ENCODE data around the gene PLN. TPM values are rescaled to one million over a fixed set of nuclear protein-coding genes. Genes with fewer than 3 reads are reported as not detected.

PLN gene
- total RNA-seq, 2 donors from 2014 or later = 13.3 to 23.5 TPM

DNA sequence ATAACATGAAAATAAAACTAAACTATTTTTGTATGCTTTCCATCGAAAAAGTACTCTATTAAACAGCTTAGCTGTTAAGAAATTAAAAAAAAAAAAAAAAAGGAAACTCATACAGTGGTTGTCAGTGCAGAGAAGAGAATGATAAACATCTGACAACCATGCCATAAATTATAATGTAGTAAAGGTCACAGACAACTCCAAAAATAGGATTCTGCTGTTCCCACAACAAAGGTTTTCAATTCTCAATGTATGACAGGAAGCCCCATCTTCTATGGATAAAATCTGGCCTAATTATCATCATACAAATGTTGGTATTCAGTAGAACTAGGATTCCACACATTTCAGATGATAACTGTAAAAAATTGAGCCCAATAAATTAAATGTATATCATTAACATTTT lies 5.0 kb downstream of the PLN start:
- WGBS = 44% methylated on average over 1 of the region's 1 CpG
- H3K27me3 ChIP-seq (replicated peaks; ENCODE audit: insufficient read depth) = no peaks in the 10 kb centered on the region
- no peak for TF ChIP-seq POLR2AphosphoS5 (IDR thresholded peaks at IDR 0.05)
- TF ChIP-seq, protein P1, sequence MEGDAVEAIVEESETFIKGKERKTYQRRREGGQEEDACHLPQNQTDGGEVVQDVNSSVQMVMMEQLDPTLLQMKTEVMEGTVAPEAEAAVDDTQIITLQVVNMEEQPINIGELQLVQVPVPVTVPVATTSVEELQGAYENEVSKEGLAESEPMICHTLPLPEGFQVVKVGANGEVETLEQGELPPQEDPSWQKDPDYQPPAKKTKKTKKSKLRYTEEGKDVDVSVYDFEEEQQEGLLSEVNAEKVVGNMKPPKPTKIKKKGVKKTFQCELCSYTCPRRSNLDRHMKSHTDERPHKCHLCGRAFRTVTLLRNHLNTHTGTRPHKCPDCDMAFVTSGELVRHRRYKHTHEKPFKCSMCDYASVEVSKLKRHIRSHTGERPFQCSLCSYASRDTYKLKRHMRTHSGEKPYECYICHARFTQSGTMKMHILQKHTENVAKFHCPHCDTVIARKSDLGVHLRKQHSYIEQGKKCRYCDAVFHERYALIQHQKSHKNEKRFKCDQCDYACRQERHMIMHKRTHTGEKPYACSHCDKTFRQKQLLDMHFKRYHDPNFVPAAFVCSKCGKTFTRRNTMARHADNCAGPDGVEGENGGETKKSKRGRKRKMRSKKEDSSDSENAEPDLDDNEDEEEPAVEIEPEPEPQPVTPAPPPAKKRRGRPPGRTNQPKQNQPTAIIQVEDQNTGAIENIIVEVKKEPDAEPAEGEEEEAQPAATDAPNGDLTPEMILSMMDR (IDR thresholded peaks at IDR 0.05) = no peak
- TF ChIP-seq POLR2A (IDR thresholded peaks at IDR 0.05) = no peak
- H3K9me3 ChIP-seq = no peaks in the 10 kb centered on the region
- intact Hi-C loops (cut with DNase I) = loop anchor here (5.0 to 10.0 kb wide), 2 partner anchors 41 to 268 kb away; no protein-coding TSS in a partner anchor
- H3K27ac ChIP-seq = no peak overlapping the region
- no peak for DNase-seq (ENCODE audit: low spot score)
- no peak overlapping the region for H3K4me3 ChIP-seq
- no peaks in the 10 kb centered on the region for H3K4me1 ChIP-seq (replicated peaks)
- H3K36me3 ChIP-seq = no peaks in the 10 kb centered on the region

DNA sequence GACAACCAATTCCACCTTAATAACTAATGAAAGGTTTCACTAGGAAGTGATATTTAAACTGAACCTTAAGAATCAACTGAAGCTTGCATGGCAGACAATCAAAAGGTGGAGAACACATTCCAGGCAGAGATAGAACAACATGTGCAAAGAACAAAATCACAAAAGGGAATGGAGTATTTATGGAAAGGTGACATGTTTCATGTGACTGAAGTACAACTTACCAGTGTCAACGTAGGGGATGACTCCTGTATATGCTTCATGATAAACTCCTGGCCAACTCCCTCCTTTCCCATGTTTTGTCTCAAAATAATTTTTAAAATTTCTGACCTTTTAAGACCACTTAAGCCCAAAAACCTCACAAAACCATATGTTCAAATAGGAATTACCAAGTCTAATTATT lies 6.6 kb downstream of the PLN start:
- WGBS = 64% methylated on average over 1 of the region's 1 CpG
- Histone ChIP-seq H3K27ac (no peak overlapping the region), H3K27me3 (replicated peaks; ENCODE audit: insufficient read depth) (no peaks in the 10 kb centered on the region), H3K36me3 (no peaks in the 10 kb centered on the region), H3K4me3 (no peak overlapping the region), H3K9me3 (no peaks in the 10 kb centered on the region), H3K4me1 (replicated peaks) (no peaks in the 10 kb centered on the region)
- intact Hi-C loops (cut with DNase I) = loop anchor here (5.0 to 10.0 kb wide), 2 partner anchors 42 to 270 kb away; no protein-coding TSS in a partner anchor
- TF ChIP-seq, protein P1 (IDR thresholded peaks at IDR 0.05) = no peak
- no peak for TF ChIP-seq POLR2A (IDR thresholded peaks at IDR 0.05)
- TF ChIP-seq POLR2AphosphoS5 (IDR thresholded peaks at IDR 0.05) = no peak
- DNase-seq (ENCODE audit: low spot score) = no peak

DNA sequence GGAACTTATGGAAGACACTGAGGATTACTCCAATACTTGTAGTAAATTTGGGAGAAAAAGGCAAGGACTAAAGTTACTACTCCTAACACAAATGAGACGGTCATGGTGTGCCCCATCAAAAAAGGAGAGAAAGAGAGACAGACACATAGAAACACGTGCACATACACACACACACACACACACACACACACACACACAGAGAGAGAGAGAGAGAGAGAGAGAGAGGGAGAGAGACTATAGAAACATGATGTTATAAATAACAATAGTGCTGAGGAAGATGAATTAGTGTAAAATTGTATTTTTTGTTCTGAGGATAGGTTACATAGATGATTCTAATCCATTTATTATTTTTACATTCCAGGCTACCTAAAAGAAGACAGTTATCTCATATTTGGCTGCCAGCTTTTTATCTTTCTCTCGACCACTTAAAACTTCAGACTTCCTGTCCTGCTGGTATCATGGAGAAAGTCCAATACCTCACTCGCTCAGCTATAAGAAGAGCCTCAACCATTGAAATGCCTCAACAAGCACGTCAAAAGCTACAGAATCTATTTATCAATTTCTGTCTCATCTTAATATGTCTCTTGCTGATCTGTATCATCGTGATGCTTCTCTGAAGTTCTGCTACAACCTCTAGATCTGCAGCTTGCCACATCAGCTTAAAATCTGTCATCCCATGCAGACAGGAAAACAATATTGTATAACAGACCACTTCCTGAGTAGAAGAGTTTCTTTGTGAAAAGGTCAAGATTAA lies 10.5 kb downstream of the PLN start:
- Histone ChIP-seq H3K9me3 (no peaks in the 10 kb centered on the region), H3K36me3 (no peaks in the 10 kb centered on the region), H3K4me1 (replicated peaks) (no peaks in the 10 kb centered on the region), H3K4me3 (no peak overlapping the region), H3K27ac (no peak overlapping the region), H3K27me3 (replicated peaks; ENCODE audit: insufficient read depth) (no peaks in the 10 kb centered on the region)
- TF ChIP-seq POLR2AphosphoS5 (IDR thresholded peaks at IDR 0.05) (no peak), POLR2A (IDR thresholded peaks at IDR 0.05) (no peak)
- TF ChIP-seq, protein P1 (IDR thresholded peaks at IDR 0.05) = no peak
- DNase-seq (ENCODE audit: low spot score) = no peak
- WGBS = 71% methylated on average over 6 of the region's 6 CpGs
- intact Hi-C loops (cut with DNase I) = loop anchor here (10.0 kb wide), 1 partner anchor 274 kb away; no protein-coding TSS in a partner anchor

DNA sequence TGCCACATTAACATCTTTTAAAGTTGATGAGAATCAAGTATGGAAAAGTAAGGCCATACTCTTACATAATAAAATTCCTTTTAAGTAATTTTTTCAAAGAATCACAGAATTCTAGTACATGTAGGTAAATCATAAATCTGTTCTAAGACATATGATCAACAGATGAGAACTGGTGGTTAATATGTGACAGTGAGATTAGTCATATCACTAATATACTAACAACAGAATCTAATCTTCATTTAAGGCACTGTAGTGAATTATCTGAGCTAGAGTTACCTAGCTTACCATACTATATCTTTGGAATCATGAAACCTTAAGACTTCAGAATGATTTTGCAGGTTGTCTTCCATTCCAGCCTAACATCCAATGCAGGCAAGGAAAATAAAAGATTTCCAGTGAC lies 11.6 kb downstream of the PLN start:
- Histone ChIP-seq H3K4me1 (replicated peaks) (no peaks in the 10 kb centered on the region), H3K4me3 (no peak overlapping the region), H3K27me3 (replicated peaks; ENCODE audit: insufficient read depth) (no peaks in the 10 kb centered on the region), H3K9me3 (no peaks in the 10 kb centered on the region), H3K36me3 (no peaks in the 10 kb centered on the region), H3K27ac (no peak overlapping the region)
- no peak for DNase-seq (ENCODE audit: low spot score)
- intact Hi-C loops (cut with DNase I) = loop anchor here (10.0 kb wide), 1 partner anchor 275 kb away; no protein-coding TSS in a partner anchor
- TF ChIP-seq POLR2A (IDR thresholded peaks at IDR 0.05) (no peak), POLR2AphosphoS5 (IDR thresholded peaks at IDR 0.05) (no peak)
- TF ChIP-seq, protein P1 (IDR thresholded peaks at IDR 0.05) = no peak

DNA sequence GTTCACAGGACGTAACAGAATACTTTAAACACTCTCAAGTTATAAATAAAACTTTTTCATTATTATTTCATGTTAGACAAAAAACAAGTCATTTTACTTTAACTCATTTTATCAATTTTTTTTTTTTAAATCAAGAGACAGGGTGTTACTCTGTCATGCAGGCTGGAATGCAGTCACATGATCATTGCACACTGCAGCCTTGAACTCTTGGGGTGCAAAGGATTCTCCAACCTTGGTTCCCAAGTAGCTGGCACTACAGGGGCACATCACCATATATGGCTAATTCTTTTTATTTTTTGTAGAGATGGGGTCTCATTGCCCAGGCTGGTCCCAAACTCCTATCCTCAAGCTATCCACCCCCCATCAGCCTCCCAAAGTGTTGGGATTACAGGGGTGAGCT lies 14.2 kb downstream of the PLN start:
- no peaks in the 10 kb centered on the region for H3K9me3 ChIP-seq
- no peaks in the 10 kb centered on the region for H3K36me3 ChIP-seq
- H3K27me3 ChIP-seq (replicated peaks; ENCODE audit: insufficient read depth) = no peaks in the 10 kb centered on the region
- no peaks in the 10 kb centered on the region for H3K4me1 ChIP-seq (replicated peaks)
- TF ChIP-seq POLR2A (IDR thresholded peaks at IDR 0.05) (no peak), POLR2AphosphoS5 (IDR thresholded peaks at IDR 0.05) (no peak)
- TF ChIP-seq, protein P1 (IDR thresholded peaks at IDR 0.05) = no peak
- WGBS = 68% methylated on average over 1 of the region's 1 CpG
- no peak overlapping the region for H3K4me3 ChIP-seq
- no peak overlapping the region for H3K27ac ChIP-seq
- no peak for DNase-seq (ENCODE audit: low spot score)
- intact Hi-C loops (cut with DNase I) = no loop called here

All from prostate gland (tissue), 2 donors.